Measurements from ENCODE around the gene NDUFV3.
"Not testable (repeated sequence)": the region's sequence is repeated elsewhere in the genome, so short reads cannot be mapped to it uniquely, and the experiment has no call there.

The NDUFV3 gene

DNA sequence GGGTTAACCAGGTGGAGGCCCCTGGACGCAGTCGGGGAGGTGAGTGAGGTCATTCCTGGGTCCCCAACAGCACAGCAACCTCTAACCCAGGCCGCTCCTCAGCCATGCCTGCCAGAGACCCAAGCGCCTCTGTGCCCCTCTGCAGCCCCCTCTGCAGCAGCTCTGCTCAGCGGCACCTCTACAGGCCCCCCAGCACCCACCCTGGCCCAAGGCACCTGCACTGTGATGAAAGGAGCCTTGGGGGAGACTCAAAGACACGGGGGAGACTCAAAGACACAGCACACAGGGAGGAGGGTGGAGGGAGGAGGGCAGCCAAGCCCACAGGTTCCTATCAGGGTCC, 33.2 kb upstream of the NDUFV3 start:
- Histone ChIP-seq H3K4me3 (ENCODE audit: low read length) (no peak overlapping the region), H3K9ac (ENCODE audit: low read length) (no peak overlapping the region), H3K4me1 (ENCODE audit: control insufficient read depth, insufficient read depth, low read length) (no peaks in the 10 kb centered on the region), H3K36me3 (ENCODE audit: control insufficient read depth, insufficient read depth, low read length) (peaks cover 5% of the 10 kb centered on the region), H3K9me3 (ENCODE audit: control insufficient read depth, low read length) (no peaks in the 10 kb centered on the region), H3K27me3 (ENCODE audit: control insufficient read depth, insufficient read depth, low read length) (no peaks in the 10 kb centered on the region)

DNA sequence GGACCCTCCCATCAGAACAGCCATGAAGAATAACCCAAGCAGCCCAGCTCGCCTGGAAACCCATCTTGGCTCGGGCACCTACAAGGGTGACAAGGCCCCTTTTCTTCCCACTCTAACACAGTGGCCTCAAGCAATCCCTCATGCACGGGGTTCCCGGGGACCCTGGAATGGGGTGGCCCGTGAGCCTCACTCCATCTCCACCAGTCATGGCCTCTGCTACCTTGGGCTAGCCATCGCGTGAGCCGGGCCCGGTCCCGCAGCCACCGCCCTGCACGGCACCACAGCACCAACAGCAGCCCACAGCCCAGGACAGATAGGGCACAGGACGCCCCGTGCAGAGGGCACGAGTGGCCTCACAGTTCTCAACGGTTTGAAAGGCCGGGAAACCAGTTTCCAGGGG, 32.8 kb upstream of the NDUFV3 start:
- Histone ChIP-seq H3K9me3 (ENCODE audit: control insufficient read depth, low read length) (no peaks in the 10 kb centered on the region), H3K9ac (ENCODE audit: low read length) (no peak overlapping the region), H3K27me3 (ENCODE audit: control insufficient read depth, insufficient read depth, low read length) (no peaks in the 10 kb centered on the region), H3K36me3 (ENCODE audit: control insufficient read depth, insufficient read depth, low read length) (peaks cover 3% of the 10 kb centered on the region), H3K4me1 (ENCODE audit: control insufficient read depth, insufficient read depth, low read length) (no peaks in the 10 kb centered on the region), H3K4me3 (ENCODE audit: low read length) (no peak overlapping the region)

DNA sequence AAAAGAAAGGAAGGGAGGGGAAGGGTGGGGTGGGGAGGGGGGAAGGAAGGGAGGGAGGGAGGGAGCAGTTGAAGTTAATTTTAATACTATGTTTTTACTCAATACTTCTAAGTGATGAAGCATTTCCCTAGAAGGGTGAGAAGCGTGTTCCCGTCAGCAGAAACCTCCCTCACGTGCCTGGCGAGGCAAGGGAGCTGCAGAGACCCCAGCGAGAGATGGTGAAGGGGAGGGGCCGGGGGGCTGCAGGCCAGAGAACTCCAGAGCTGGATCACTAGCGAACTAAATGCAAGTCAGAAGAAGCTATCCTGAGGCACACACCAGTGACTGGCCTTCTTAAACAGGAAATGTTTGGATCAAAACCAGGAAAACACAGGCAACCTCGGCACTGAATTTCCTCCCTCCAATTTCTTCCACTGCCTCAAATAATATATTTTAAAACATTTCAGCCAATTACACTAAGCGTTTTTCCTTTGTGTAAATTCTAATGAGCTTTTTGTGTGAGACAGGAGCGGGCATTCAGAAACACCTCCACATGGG, 31.7 kb upstream of the NDUFV3 start:
- Histone ChIP-seq H3K4me1 (ENCODE audit: control insufficient read depth, insufficient read depth, low read length) (no peaks in the 10 kb centered on the region), H3K36me3 (ENCODE audit: control insufficient read depth, insufficient read depth, low read length) (no peaks in the 10 kb centered on the region), H3K27me3 (ENCODE audit: control insufficient read depth, insufficient read depth, low read length) (no peaks in the 10 kb centered on the region), H3K4me3 (ENCODE audit: low read length) (no peak overlapping the region), H3K9ac (ENCODE audit: low read length) (no peak overlapping the region), H3K9me3 (ENCODE audit: control insufficient read depth, low read length) (no peaks in the 10 kb centered on the region)

DNA sequence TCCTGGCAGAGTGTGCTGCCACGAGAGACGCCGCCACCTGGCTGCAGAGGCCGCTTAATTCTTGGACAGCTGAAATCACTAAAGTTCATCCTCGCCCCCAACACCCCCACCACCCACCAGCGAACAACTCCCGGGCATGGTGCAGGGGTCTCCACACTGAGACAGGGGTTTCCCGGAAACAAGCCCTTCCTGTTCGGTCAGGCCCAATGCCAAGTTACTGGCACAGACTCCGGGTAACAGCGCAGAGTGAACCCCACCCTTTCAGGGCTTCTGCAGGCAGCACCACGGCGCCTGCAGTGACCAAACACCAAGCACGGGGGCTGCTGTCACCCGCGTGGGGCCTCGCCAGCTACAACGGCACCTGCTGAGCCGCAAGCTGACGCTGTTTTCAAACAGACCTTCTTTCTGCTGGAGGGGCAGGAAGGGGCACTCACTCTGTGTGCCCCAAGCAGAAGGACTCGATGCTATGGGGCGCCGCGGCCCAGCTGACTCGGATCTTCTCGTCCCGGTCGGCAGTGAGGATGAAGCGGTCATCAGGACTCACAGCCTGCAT, 31.2 kb upstream of the NDUFV3 start:
- H3K36me3 ChIP-seq (ENCODE audit: control insufficient read depth, insufficient read depth, low read length), result no peaks in the 10 kb centered on the region
- H3K4me1 ChIP-seq (ENCODE audit: control insufficient read depth, insufficient read depth, low read length), result no peaks in the 10 kb centered on the region
- no peak overlapping the region for H3K4me3 ChIP-seq (ENCODE audit: low read length)

DNA sequence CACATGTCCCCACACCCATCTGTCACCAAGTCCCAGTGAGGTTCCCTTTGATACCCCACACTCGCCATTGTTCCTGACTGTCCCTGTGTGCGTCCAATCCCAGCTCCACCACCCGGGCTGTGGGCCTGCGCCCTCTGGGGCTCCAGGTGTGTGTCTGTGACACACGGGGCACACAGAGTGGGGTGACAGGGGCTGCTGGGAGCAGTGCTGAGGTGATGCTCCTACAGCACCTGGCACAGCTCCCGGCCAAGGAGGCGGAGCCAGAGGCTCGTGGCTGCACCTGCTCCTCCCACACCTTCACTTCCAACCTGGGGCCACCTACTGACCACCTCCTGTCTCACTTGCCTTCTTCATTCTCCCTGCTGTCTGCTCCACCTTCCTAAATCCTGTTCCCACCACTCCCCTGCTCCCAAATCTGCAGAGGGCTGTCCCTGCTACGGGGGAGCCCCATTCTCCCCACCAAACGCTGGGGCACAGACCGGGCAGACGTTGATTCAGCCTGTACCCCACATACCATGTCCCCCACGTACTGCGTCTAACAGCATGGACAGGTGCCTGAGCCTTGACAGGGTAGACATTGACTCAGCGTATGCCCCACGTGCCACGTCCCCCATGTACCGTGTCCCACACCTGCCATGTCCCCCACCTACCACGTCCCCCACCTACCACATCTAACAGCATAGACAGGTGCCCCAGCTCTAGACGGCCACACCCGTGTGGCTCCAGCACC, 30.2 kb upstream of the NDUFV3 start:
- Histone ChIP-seq H3K4me3 (ENCODE audit: low read length) (no peak overlapping the region), H3K4me1 (ENCODE audit: control insufficient read depth, insufficient read depth, low read length) (no peaks in the 10 kb centered on the region), H3K9me3 (ENCODE audit: control insufficient read depth, low read length) (no peaks in the 10 kb centered on the region), H3K36me3 (ENCODE audit: control insufficient read depth, insufficient read depth, low read length) (peaks cover 6% of the 10 kb centered on the region), H3K27me3 (ENCODE audit: control insufficient read depth, insufficient read depth, low read length) (no peaks in the 10 kb centered on the region), H3K9ac (ENCODE audit: low read length) (no peak overlapping the region)

More for the DNA sequence above, 31.2 kb upstream of the NDUFV3 start:
- no peaks in the 10 kb centered on the region for H3K27me3 ChIP-seq (ENCODE audit: control insufficient read depth, insufficient read depth, low read length)
- H3K9me3 ChIP-seq (ENCODE audit: control insufficient read depth, low read length), result no peaks in the 10 kb centered on the region
- no peak overlapping the region for H3K9ac ChIP-seq (ENCODE audit: low read length)

DNA sequence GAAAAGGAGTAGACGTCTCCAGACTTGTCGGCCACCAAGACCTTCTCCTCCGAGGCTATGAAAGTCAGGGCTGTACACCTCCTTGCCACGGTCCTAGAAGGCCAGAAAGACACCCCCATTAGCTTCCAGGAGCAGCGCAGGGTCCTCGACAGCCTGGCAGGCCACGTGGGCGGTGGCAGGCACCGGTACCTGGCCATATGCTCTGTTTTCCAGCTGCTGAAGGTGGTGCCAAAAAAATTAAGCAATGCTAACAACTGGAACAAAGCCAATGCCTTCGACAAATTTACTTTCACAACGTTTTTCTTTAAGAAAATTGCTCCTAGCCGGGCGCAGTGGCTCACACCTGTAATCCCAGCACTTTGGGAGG, 29.6 kb upstream of the NDUFV3 start:
- Histone ChIP-seq H3K9ac (ENCODE audit: low read length) (no peak overlapping the region), H3K9me3 (ENCODE audit: control insufficient read depth, low read length) (no peaks in the 10 kb centered on the region), H3K36me3 (ENCODE audit: control insufficient read depth, insufficient read depth, low read length) (peaks cover 12% of the 10 kb centered on the region), H3K27me3 (ENCODE audit: control insufficient read depth, insufficient read depth, low read length) (no peaks in the 10 kb centered on the region), H3K4me1 (ENCODE audit: control insufficient read depth, insufficient read depth, low read length) (no peaks in the 10 kb centered on the region), H3K4me3 (ENCODE audit: low read length) (no peak overlapping the region)

GRCh38 chr21:42864286-42864685, 28.8 kb upstream of the NDUFV3 start:
- H3K4me1 ChIP-seq (ENCODE audit: control insufficient read depth, insufficient read depth, low read length), result no peaks in the 10 kb centered on the region
- no peaks in the 10 kb centered on the region for H3K27me3 ChIP-seq (ENCODE audit: control insufficient read depth, insufficient read depth, low read length)
- H3K9me3 ChIP-seq (ENCODE audit: control insufficient read depth, low read length), result no peaks in the 10 kb centered on the region
- no peak overlapping the region for H3K9ac ChIP-seq (ENCODE audit: low read length)
- H3K36me3 ChIP-seq (ENCODE audit: control insufficient read depth, insufficient read depth, low read length), result peaks cover 15% of the 10 kb centered on the region
- no peak overlapping the region for H3K4me3 ChIP-seq (ENCODE audit: low read length)

DNA sequence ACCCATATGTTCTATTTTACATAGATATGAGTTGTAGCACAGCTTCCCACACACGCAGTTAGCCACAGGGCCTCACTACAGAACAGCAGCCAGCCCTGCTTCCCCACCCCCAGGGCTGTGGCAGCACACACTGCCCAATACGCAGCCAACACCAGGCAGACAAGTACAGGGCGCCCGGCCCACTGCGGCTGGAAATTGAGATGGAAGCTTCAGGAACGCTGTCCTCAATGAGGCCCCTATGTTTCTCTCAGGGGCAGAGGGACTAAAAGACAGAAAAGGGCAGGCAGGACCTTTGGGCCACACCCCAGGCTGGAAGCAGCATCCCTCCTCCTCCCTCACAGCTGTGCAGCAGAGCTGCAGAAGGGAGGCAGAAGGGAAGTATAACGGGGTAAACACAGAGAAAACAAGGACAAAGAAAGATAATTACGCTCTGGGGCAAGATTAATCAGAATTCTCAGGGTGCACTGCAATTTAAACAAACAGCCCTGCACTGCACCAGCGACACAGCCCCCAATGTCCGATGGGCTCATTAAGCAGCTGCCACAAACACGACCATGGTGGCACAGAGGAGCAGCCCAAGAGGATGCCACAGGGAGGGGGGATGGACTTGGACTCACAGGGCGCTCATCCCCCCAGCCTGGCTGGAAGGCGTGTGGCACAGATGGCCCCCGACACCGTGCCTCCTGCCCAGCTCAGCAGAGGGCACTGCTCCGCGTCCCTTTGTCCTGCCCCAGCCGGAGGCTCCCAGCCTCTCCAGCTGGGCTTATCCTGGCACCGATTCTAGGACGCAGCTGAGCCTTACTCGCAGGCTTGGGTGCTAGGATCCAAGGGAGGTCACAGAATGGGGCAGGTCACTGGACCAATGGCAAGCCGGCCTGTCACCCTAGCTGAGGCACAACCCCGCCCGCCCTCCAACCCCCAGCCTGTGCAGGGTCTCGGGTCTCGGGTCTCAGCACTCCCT, 28.0 kb upstream of the NDUFV3 start:
- no peak overlapping the region for H3K9ac ChIP-seq (ENCODE audit: low read length)
- no peaks in the 10 kb centered on the region for H3K9me3 ChIP-seq (ENCODE audit: control insufficient read depth, low read length)
- H3K27me3 ChIP-seq (ENCODE audit: control insufficient read depth, insufficient read depth, low read length), result no peaks in the 10 kb centered on the region
- H3K36me3 ChIP-seq (ENCODE audit: control insufficient read depth, insufficient read depth, low read length), result peaks cover 15% of the 10 kb centered on the region
- H3K4me1 ChIP-seq (ENCODE audit: control insufficient read depth, insufficient read depth, low read length), result no peaks in the 10 kb centered on the region
- H3K4me3 ChIP-seq (ENCODE audit: low read length), result no peak overlapping the region

GRCh38 chr21:42865776-42866160, 27.3 kb upstream of the NDUFV3 start:
- Histone ChIP-seq H3K27me3 (ENCODE audit: control insufficient read depth, insufficient read depth, low read length) (no peaks in the 10 kb centered on the region), H3K4me3 (ENCODE audit: low read length) (no peak overlapping the region), H3K9me3 (ENCODE audit: control insufficient read depth, low read length) (no peaks in the 10 kb centered on the region), H3K4me1 (ENCODE audit: control insufficient read depth, insufficient read depth, low read length) (no peaks in the 10 kb centered on the region), H3K9ac (ENCODE audit: low read length) (no peak overlapping the region), H3K36me3 (ENCODE audit: control insufficient read depth, insufficient read depth, low read length) (peaks cover 15% of the 10 kb centered on the region)

GRCh38 chr21:42868196-42868595, 24.9 kb upstream of the NDUFV3 start:
- Histone ChIP-seq H3K4me1 (ENCODE audit: control insufficient read depth, insufficient read depth, low read length) (no peaks in the 10 kb centered on the region), H3K27me3 (ENCODE audit: control insufficient read depth, insufficient read depth, low read length) (no peaks in the 10 kb centered on the region), H3K36me3 (ENCODE audit: control insufficient read depth, insufficient read depth, low read length) (peaks cover 15% of the 10 kb centered on the region), H3K9me3 (ENCODE audit: control insufficient read depth, low read length) (no peaks in the 10 kb centered on the region), H3K9ac (ENCODE audit: low read length) (no peak overlapping the region), H3K4me3 (ENCODE audit: low read length) (no peak overlapping the region)

GRCh38 chr21:42873096-42873495, 20.0 kb upstream of the NDUFV3 start:
- peaks cover 7% of the 10 kb centered on the region for H3K36me3 ChIP-seq (ENCODE audit: control insufficient read depth, insufficient read depth, low read length)
- H3K4me1 ChIP-seq (ENCODE audit: control insufficient read depth, insufficient read depth, low read length), result peaks cover 2% of the 10 kb centered on the region
- H3K27me3 ChIP-seq (ENCODE audit: control insufficient read depth, insufficient read depth, low read length), result no peaks in the 10 kb centered on the region
- no peak overlapping the region for H3K4me3 ChIP-seq (ENCODE audit: low read length)
- no peaks in the 10 kb centered on the region for H3K9me3 ChIP-seq (ENCODE audit: control insufficient read depth, low read length)
- no peak overlapping the region for H3K9ac ChIP-seq (ENCODE audit: low read length)

DNA sequence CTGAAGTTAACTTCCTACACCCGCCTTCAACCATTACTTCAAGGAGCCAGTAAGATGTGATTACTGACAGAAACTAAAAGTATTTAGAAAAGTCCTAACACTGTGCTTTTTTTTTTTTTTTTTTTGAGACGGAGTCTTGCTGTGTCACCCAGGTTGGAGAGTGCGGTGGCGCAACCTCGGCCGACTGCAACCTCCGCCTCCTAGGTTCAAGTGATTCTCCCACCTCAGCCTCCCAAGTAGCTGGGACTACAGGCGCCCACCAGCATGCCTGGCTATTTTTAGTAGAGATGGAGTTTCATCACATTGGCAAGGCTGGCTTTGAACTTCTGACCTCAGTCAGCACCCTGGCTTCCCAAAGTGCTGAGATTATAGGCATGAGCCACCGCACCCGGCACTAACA, 17.3 kb upstream of the NDUFV3 start:
- not testable (repeated sequence) for H3K4me3 ChIP-seq (ENCODE audit: low read length); H3K9ac ChIP-seq (ENCODE audit: low read length); H3K36me3 ChIP-seq (ENCODE audit: control insufficient read depth, insufficient read depth, low read length); H3K4me1 ChIP-seq (ENCODE audit: control insufficient read depth, insufficient read depth, low read length); H3K27me3 ChIP-seq (ENCODE audit: control insufficient read depth, insufficient read depth, low read length); H3K9me3 ChIP-seq (ENCODE audit: control insufficient read depth, low read length)
